ENCODE measurements around the gene POFUT2.

GRCh38 chr21:45219517-45219916, 68.2 kb downstream of the POFUT2 start:
- TF ChIP-seq CTCF (IDR thresholded peaks at IDR 0.05) (no peak), POLR2A (IDR thresholded peaks at IDR 0.05) (no peak), EP300 (IDR thresholded peaks at IDR 0.05) (no peak)
